ENCODE data around the gene SP3.

DNA sequence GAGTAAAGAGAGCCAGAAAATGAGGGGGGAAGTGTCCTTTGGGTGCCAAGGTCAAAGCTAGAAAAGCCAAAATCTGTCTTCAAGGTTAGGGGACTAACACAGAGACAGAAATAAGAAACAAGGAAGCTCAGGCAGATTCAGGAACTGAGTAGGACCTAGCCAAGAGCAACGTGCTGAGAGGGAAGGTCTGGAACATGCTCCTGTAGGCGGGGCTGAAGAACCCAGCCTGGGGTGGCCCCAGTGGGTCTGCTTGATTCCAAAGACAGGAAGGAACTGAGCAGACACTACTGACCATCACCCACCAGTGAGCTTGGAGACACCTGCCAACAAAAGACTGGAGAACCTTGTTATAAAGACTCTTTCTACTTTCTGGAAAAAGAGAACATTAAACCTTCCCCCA is 105.1 kb downstream of the SP3 start:
- no peak for TF ChIP-seq YY1 (IDR thresholded peaks at IDR 0.05; ENCODE audit: insufficient read depth, insufficient read length)
- TF ChIP-seq ZNF274 (IDR thresholded peaks at IDR 0.05; ENCODE audit: low read depth, low read length) = no peak
